Left colon (tissue), 2 donors: ENCODE data around the gene FNDC3B. TPM values are rescaled to one million over a fixed set of nuclear protein-coding genes. Genes with fewer than 3 reads are reported as not detected.

Source experiments
- ATAC-seq: fragments of 200-7000 bp; cut with Tn5 transposase; one replicate; pipeline ENCODE4 v1.9.1; 2020; ENCODE audit warnings: mild to moderate bottlenecking, moderate library complexity
- DNase-seq, 2 donors: peaks; one replicate each; pipeline ENCODE4 v3.0.0-alpha.2; 2020
- intact Hi-C, 2 donors: fragments of 100-400 bp; cut with DNase I in 1 of 2; cut with micrococcal nuclease in 1 of 2; formaldehyde crosslinking; loops; one replicate each; pipeline versions ENCODE4 v1.11.2 to v1.14.0; 2022; cut with DNase I, micrococcal nuclease
- total RNA-seq, 2 donors: library from RNA; stranded (reverse); fragmentation: NEBNext Ultra II Directional; extraction: Animal tissue kit (Norgen Biotek cat#: 25700); gene quantifications; one replicate each; pipeline ENCODE4 v1.2.1, GENCODE V29; 2021
- donor health status: DM: no; HTN: no; CAD: no.
- donor health status: DM: yes; HTN: yes; CAD: no.

The FNDC3B gene
- total RNA-seq, 2 donors from 2014 or later, result 100 to 113 TPM

GRCh38 chr3:172046268-172046915, 7.0 kb downstream of the FNDC3B start:
- ATAC-seq (no peak), DNase-seq (no peak)
- intact Hi-C loops, result no loop called here

GRCh38 chr3:172047567-172048115, 8.3 kb downstream of the FNDC3B start:
- DNase-seq (no peak), ATAC-seq (no peak)
- intact Hi-C loops, result no loop called here

- intact Hi-C loops, result no loop called here
- DNase-seq (no peak), ATAC-seq (no peak)
Observed at GRCh38 chr3:172048599-172048998, 9.2 kb downstream of the FNDC3B start.

- no peak for ATAC-seq
- DNase-seq, result no peak
- intact Hi-C loops, result no loop called here
Observed at GRCh38 chr3:172051310-172051956, 12.1 kb downstream of the FNDC3B start.

GRCh38 chr3:172051957-172052354, 12.6 kb downstream of the FNDC3B start:
- intact Hi-C loops, result no loop called here
- DNase-seq, result no peak
- ATAC-seq, result no peak

GRCh38 chr3:172052405-172052804, 13.0 kb downstream of the FNDC3B start:
- no peak for ATAC-seq
- no peak for DNase-seq
- intact Hi-C loops, result no loop called here

GRCh38 chr3:172054115-172054764, 14.9 kb downstream of the FNDC3B start:
- DNase-seq, result no peak
- ATAC-seq, result no peak
- intact Hi-C loops, result no loop called here

- DNase-seq (no peak), ATAC-seq (peak; percentile 54)
- intact Hi-C loops, result no loop called here
Observed at GRCh38 chr3:172056416-172056815, 17.0 kb downstream of the FNDC3B start.

- DNase-seq, result no peak
- no peak for ATAC-seq
- intact Hi-C loops, result no loop called here
Observed at GRCh38 chr3:172057059-172057458, 17.7 kb downstream of the FNDC3B start.

- no peak for ATAC-seq
- intact Hi-C loops, result no loop called here
- no peak for DNase-seq
Observed at GRCh38 chr3:172057624-172058327, 18.4 kb downstream of the FNDC3B start.

- no peak for DNase-seq
- ATAC-seq, result no peak
- intact Hi-C loops, result no loop called here
Observed at GRCh38 chr3:172059532-172059931, 20.2 kb downstream of the FNDC3B start.

GRCh38 chr3:172060234-172060633, 20.9 kb downstream of the FNDC3B start:
- ATAC-seq, result no peak
- intact Hi-C loops, result no loop called here
- no peak for DNase-seq

- DNase-seq (peak in 1 of 2 donors; percentile 62), ATAC-seq (peak; percentile 74)
Observed at GRCh38 chr3:172061724-172062184, 22.4 kb downstream of the FNDC3B start.

GRCh38 chr3:172062761-172063160, 23.4 kb downstream of the FNDC3B start:
- intact Hi-C loops, result no loop called here
- no peak for DNase-seq
- ATAC-seq, result no peak

More at GRCh38 chr3:172061724-172062184, 22.4 kb downstream of the FNDC3B start:
- intact Hi-C loops, result no loop called here

GRCh38 chr3:172063456-172064432, 24.4 kb downstream of the FNDC3B start:
- ATAC-seq (peak; percentile 19), DNase-seq (no peak)
- intact Hi-C loops, result no loop called here

- DNase-seq (no peak), ATAC-seq (peak; percentile 33)
- intact Hi-C loops, result no loop called here
Observed at GRCh38 chr3:172065527-172065926, 26.1 kb downstream of the FNDC3B start.

- ATAC-seq, result peak; percentile 78
- no peak for DNase-seq
Observed at GRCh38 chr3:172065967-172066762, 26.8 kb downstream of the FNDC3B start.

More at GRCh38 chr3:172065967-172066762, 26.8 kb downstream of the FNDC3B start:
- intact Hi-C loops, result no loop called here
